Fibroblast of lung (primary cell): Measurements from ENCODE around the gene PCDHA12. TPM values are rescaled to one million over a fixed set of nuclear protein-coding genes. Genes with fewer than 3 reads are reported as not detected.

Experiments
- DNase-seq, 2 donors: peaks; one replicate each; pipeline versions ENCODE4 v3.0.0 to v3.0.0-alpha.2; 2010; ENCODE audit warnings: low read depth in 2 of 2
- H2AFZ ChIP-seq: 2 replicates; pipeline ENCODE4 v1.5.1; 2012; ENCODE audit warnings: low read length, control low read depth, inconsistent platforms
- H3K27ac ChIP-seq: 2 replicates; pipeline ENCODE4 v1.5.1; 2011; ENCODE audit warnings: low read length, control low read depth; ENCODE audit not compliant: insufficient read depth
- H3K27me3 ChIP-seq: 2 replicates; pipeline ENCODE4 v1.5.1; 2011; ENCODE audit warnings: mild to moderate bottlenecking, low read length; ENCODE audit not compliant: control insufficient read depth, insufficient read depth
- H3K36me3 ChIP-seq: 2 replicates; pipeline ENCODE4 v1.5.1; 2011; ENCODE audit warnings: low read length; ENCODE audit not compliant: control insufficient read depth, insufficient read depth
- H3K4me1 ChIP-seq: 2 replicates; pipeline ENCODE4 v1.5.1; 2011; ENCODE audit warnings: low read length; ENCODE audit not compliant: control insufficient read depth, insufficient read depth; ENCODE audit errors: extremely low read depth
- H3K4me2 ChIP-seq: 2 replicates; pipeline ENCODE4 v1.5.1; 2011; ENCODE audit warnings: low read length, control low read depth; ENCODE audit not compliant: insufficient read depth; ENCODE audit errors: extremely low read depth
- H3K4me3 ChIP-seq, 4 experiments: fragments of 200-600 bp in 1 of 4; sonication (generic) in 1 of 4; replicated peaks in 1 of 4; 2 replicates each; pipeline ENCODE4 v1.5.1; 2011 to 2016; ENCODE audit warnings: low read length in 4 of 4, low read depth in 3 of 4, mild to moderate bottlenecking in 3 of 4, control low read depth in 2 of 4, inconsistent platforms in 1 of 4, mixed read lengths in 1 of 4; ENCODE audit not compliant: insufficient read depth in 1 of 4; ENCODE audit errors: control extremely low read depth in 1 of 4
- H3K79me2 ChIP-seq: 2 replicates; pipeline ENCODE4 v1.5.1; 2012; ENCODE audit warnings: mild to moderate bottlenecking, low read length, inconsistent platforms; ENCODE audit not compliant: control insufficient read depth, insufficient read depth
- H3K9ac ChIP-seq: 2 replicates; pipeline ENCODE4 v1.5.1; 2011; ENCODE audit warnings: mild to moderate bottlenecking, low read length, control low read depth; ENCODE audit not compliant: insufficient read depth
- H3K9me3 ChIP-seq: 2 replicates; pipeline ENCODE4 v1.5.1; 2012; ENCODE audit warnings: low read depth, low read length; ENCODE audit not compliant: control insufficient read depth, insufficient read depth
- H4K20me1 ChIP-seq: 2 replicates; pipeline ENCODE4 v1.5.1; 2011; ENCODE audit warnings: low read length; ENCODE audit not compliant: control insufficient read depth, insufficient read depth; ENCODE audit errors: extremely low read depth
- CTCF ChIP-seq, 2 donors: IDR thresholded peaks in 1 of 2; conservative IDR thresholded peaks in 1 of 2; 1 replicate in 1 of 2; 2 replicates in 1 of 2; pipeline ENCODE4 v1.5.1; 2011 to 2012; ENCODE audit warnings: low read length in 2 of 2, control low read depth in 1 of 2, inconsistent platforms in 1 of 2, low read depth in 1 of 2, mild to moderate bottlenecking in 1 of 2
- EZH2 ChIP-seq: IDR thresholded peaks from 2 replicates; pipeline ENCODE4 v1.5.1; 2012; ENCODE audit warnings: low read length, control low read depth, mild to moderate bottlenecking; ENCODE audit errors: missing control alignments
- polyA plus RNA-seq, 2 donors: library from polyadenylated mRNA; depleted of rRNA in 1 of 2; stranded (reverse) in 1 of 2; unstranded in 1 of 2; fragments of >200 nt; gene quantifications; 2 replicates each; pipeline ENCODE4 v1.2.1, GENCODE V29; 2011 to 2012; ENCODE audit warnings: missing spikeins in 1 of 2
- total RNA-seq: library from RNA; depleted of rRNA; stranded (reverse); fragments of >200 nt; gene quantifications from 2 replicates; pipeline ENCODE4 v1.2.1, GENCODE V29; 2014

Gene PCDHA12
- total and polyA plus RNA-seq, 2 donors (not counting 1 experiment from before 2014, with no cell fraction given): 0.50 TPM; not detected in 1

GRCh38 chr5:140881889-140882590, 6.9 kb downstream of the PCDHA12 start, which contains the start of gene PCDHA13:
Gene PCDHA13, plus strand, starts transcription at chr5:140882124. Its CDS starts 145 bp downstream, at chr5:140882269.
- H4K20me1 ChIP-seq: no peaks in the 10 kb centered on the region
- no peak within 1 kb of the TSS for H2AFZ ChIP-seq
- no peak for TF ChIP-seq CTCF (conservative IDR thresholded peaks at IDR 0.05 in 1 of 2, IDR thresholded peaks at IDR 0.05 in 1 of 2; ENCODE audit: low read depth in 1 of 2, low read length in 2 of 2)
- TF ChIP-seq EZH2: no peak
- H3K4me2 ChIP-seq: no peak within 1 kb of the TSS
- H3K9me3 ChIP-seq: no peaks in the 10 kb centered on the region
- no peak within 1 kb of the TSS for H3K27ac ChIP-seq
- no peak within 1 kb of the TSS for H3K9ac ChIP-seq
- H3K79me2 ChIP-seq: no peaks in the 10 kb centered on the region
- H3K36me3 ChIP-seq: no peaks in the 10 kb centered on the region
- H3K4me1 ChIP-seq: no peaks in the 10 kb centered on the region
- H3K4me3 ChIP-seq: no peak within 1 kb of the TSS
- DNase-seq: no peak
- H3K27me3 ChIP-seq: no peaks in the 10 kb centered on the region

- Histone ChIP-seq H3K9ac (no peak overlapping the region), H2AFZ (no peak overlapping the region), H3K4me1 (no peaks in the 10 kb centered on the region), H3K27me3 (no peaks in the 10 kb centered on the region), H3K79me2 (no peaks in the 10 kb centered on the region), H3K36me3 (no peaks in the 10 kb centered on the region), H3K4me3 (no peak overlapping the region), H3K27ac (no peak overlapping the region), H3K4me2 (no peak overlapping the region), H3K9me3 (no peaks in the 10 kb centered on the region), H4K20me1 (no peaks in the 10 kb centered on the region)
- TF ChIP-seq EZH2 (no peak), CTCF (conservative IDR thresholded peaks at IDR 0.05 in 1 of 2, IDR thresholded peaks at IDR 0.05 in 1 of 2; ENCODE audit: low read depth in 1 of 2, low read length in 2 of 2) (no peak)
- no peak for DNase-seq
Observed at GRCh38 chr5:140882591-140882899, 7.4 kb downstream of the PCDHA12 start.

- H3K4me3 ChIP-seq: no peak overlapping the region
- no peak overlapping the region for H2AFZ ChIP-seq
- H3K79me2 ChIP-seq: no peaks in the 10 kb centered on the region
- DNase-seq: no peak
- H3K27ac ChIP-seq: no peak overlapping the region
- no peaks in the 10 kb centered on the region for H3K9me3 ChIP-seq
- H3K27me3 ChIP-seq: no peaks in the 10 kb centered on the region
- no peaks in the 10 kb centered on the region for H3K36me3 ChIP-seq
- no peaks in the 10 kb centered on the region for H3K4me1 ChIP-seq
- no peak overlapping the region for H3K9ac ChIP-seq
- H3K4me2 ChIP-seq: no peak overlapping the region
- no peaks in the 10 kb centered on the region for H4K20me1 ChIP-seq
- TF ChIP-seq EZH2: no peak
Observed at GRCh38 chr5:140883373-140883772, 8.3 kb downstream of the PCDHA12 start.
